Stimulated activated CD4-positive, alpha-beta T cell treated with anti-CD3 and anti-CD28 coated beads, Interleukin-4, amount 100 ng/mL, for 1 hour (primary cell): ENCODE results near the gene CCR5AS.

Experiments used
- DNase-seq: peaks from one replicate; pipeline ENCODE4 v3.0.0-alpha.2; 2020

Gene CCR5AS

DNA sequence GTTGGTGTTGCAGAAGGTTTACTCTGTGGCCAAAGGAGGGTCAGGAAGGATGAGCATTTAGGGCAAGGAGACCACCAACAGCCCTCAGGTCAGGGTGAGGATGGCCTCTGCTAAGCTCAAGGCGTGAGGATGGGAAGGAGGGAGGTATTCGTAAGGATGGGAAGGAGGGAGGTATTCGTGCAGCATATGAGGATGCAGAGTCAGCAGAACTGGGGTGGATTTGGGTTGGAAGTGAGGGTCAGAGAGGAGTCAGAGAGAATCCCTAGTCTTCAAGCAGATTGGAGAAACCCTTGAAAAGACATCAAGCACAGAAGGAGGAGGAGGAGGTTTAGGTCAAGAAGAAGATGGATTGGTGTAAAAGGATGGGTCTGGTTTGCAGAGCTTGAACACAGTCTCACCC is 32.1 kb downstream of the CCR5AS start:
- DNase-seq, result no peak

DNA sequence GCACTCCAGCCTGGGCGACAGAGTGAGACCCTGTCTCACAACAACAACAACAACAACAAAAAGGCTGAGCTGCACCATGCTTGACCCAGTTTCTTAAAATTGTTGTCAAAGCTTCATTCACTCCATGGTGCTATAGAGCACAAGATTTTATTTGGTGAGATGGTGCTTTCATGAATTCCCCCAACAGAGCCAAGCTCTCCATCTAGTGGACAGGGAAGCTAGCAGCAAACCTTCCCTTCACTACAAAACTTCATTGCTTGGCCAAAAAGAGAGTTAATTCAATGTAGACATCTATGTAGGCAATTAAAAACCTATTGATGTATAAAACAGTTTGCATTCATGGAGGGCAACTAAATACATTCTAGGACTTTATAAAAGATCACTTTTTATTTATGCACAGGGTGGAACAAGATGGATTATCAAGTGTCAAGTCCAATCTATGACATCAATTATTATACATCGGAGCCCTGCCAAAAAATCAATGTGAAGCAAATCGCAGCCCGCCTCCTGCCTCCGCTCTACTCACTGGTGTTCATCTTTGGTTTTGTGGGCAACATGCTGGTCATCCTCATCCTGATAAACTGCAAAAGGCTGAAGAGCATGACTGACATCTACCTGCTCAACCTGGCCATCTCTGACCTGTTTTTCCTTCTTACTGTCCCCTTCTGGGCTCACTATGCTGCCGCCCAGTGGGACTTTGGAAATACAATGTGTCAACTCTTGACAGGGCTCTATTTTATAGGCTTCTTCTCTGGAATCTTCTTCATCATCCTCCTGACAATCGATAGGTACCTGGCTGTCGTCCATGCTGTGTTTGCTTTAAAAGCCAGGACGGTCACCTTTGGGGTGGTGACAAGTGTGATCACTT is 34.1 kb downstream of the CCR5AS start:
- no peak for DNase-seq

DNA sequence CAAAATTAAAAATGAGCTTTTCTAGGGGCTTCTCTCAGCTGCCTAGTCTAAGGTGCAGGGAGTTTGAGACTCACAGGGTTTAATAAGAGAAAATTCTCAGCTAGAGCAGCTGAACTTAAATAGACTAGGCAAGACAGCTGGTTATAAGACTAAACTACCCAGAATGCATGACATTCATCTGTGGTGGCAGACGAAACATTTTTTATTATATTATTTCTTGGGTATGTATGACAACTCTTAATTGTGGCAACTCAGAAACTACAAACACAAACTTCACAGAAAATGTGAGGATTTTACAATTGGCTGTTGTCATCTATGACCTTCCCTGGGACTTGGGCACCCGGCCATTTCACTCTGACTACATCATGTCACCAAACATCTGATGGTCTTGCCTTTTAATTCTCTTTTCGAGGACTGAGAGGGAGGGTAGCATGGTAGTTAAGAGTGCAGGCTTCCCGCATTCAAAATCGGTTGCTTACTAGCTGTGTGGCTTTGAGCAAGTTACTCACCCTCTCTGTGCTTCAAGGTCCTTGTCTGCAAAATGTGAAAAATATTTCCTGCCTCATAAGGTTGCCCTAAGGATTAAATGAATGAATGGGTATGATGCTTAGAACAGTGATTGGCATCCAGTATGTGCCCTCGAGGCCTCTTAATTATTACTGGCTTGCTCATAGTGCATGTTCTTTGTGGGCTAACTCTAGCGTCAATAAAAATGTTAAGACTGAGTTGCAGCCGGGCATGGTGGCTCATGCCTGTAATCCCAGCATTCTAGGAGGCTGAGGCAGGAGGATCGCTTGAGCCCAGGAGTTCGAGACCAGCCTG is 35.1 kb downstream of the CCR5AS start:
- DNase-seq, result no peak

DNA sequence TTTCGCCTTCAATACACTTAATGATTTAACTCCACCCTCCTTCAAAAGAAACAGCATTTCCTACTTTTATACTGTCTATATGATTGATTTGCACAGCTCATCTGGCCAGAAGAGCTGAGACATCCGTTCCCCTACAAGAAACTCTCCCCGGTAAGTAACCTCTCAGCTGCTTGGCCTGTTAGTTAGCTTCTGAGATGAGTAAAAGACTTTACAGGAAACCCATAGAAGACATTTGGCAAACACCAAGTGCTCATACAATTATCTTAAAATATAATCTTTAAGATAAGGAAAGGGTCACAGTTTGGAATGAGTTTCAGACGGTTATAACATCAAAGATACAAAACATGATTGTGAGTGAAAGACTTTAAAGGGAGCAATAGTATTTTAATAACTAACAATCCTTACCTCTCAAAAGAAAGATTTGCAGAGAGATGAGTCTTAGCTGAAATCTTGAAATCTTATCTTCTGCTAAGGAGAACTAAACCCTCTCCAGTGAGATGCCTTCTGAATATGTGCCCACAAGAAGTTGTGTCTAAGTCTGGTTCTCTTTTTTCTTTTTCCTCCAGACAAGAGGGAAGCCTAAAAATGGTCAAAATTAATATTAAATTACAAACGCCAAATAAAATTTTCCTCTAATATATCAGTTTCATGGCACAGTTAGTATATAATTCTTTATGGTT is 35.9 kb downstream of the CCR5AS start, which contains the start of gene CCR5:
Gene CCR5, plus strand, starts transcription at position 108 of the 680 bp plus-strand sequence. CDS start 1,957 bp downstream, outside the sequence.
- DNase-seq, result no peak

DNA sequence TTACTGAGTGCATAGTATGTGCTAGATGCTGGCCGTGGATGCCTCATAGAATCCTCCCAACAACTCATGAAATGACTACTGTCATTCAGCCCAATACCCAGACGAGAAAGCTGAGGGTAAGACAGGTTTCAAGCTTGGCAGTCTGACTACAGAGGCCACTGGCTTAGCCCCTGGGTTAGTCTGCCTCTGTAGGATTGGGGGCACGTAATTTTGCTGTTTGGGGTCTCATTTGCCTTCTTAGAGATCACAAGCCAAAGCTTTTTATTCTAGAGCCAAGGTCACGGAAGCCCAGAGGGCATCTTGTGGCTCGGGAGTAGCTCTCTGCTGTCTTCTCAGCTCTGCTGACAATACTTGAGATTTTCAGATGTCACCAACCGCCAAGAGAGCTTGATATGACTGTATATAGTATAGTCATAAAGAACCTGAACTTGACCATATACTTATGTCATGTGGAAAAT is 37.2 kb downstream of the CCR5AS start:
- no peak for DNase-seq

- no peak for DNase-seq
Measured at GRCh38 chr3:46369151-46369550, 37.7 kb downstream of the CCR5AS start.

DNA sequence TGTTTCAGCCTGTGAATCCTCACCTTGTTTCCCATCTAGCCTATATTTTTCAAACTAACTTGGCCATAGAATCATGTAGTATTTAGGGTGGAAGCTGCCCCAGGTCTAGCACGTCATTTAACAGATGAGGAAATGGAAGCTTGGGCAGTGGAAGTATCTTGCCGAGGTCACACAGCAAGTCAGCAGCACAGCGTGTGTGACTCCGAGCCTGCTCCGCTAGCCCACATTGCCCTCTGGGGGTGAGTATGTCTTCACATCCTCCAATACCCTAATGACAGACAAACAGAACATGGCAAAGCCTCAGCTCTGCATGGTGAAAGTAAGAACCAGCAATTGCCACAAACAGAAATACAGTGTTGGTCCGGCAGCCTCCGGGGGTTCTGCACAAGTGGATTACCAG is 38.3 kb downstream of the CCR5AS start:
- peak; percentile 48 for DNase-seq

GRCh38 chr3:46367811-46368210 is 39.1 kb downstream of the CCR5AS start:
- no peak for DNase-seq

GRCh38 chr3:46365737-46366524 is 40.9 kb downstream of the CCR5AS start:
- DNase-seq, result no peak

DNA sequence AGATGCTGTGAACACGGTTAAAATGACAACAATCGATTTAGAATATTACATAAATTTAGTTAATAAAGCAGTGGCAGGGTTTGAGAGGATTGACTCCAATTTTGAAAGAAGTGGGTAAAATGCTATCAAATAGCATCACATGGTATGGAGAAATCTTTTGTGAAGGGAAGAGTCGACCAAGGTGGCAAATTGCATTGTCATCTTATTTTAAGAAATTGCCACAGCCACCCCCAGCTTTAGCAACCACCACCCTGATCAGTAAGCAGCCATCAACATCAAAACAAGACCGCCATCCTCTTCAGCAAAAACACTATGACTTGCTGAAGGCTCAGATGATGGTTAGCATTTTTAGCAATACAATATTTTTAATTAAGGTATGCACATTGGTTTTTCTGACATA is 41.8 kb downstream of the CCR5AS start:
- no peak for DNase-seq

- DNase-seq, result no peak
Measured at GRCh38 chr3:46361408-46362283, 45.2 kb downstream of the CCR5AS start.

DNA sequence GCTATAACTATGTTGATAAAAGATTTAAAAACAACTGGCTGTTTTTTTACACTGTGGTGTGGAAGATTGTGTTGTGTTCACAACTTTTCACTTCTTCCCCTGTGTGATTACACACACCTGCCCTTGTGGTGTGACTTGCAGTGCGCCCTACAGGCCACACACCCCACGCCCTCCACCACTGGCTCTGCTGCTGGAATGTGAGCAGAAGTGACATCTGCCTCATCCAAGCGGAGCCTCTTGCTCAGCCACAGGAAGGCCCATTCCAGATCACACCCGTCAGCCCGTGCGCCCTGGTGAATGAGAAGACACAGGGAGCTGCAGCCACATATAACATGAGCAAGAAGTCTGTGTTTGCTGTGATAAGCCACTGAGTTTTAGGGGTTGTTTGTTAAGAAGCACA is 46.0 kb downstream of the CCR5AS start:
- DNase-seq, result no peak

- DNase-seq, result no peak
Measured at GRCh38 chr3:46359733-46360493, 47.0 kb downstream of the CCR5AS start.

- no peak for DNase-seq
Measured at GRCh38 chr3:46358466-46358865, 48.4 kb downstream of the CCR5AS start.

GRCh38 chr3:46356909-46357308 is 50.0 kb downstream of the CCR5AS start:
- no peak for DNase-seq

- no peak for DNase-seq
Measured at GRCh38 chr3:46356276-46356675, 50.6 kb downstream of the CCR5AS start.

- DNase-seq, result no peak
Measured at GRCh38 chr3:46354984-46355383, 51.9 kb downstream of the CCR5AS start.

DNA sequence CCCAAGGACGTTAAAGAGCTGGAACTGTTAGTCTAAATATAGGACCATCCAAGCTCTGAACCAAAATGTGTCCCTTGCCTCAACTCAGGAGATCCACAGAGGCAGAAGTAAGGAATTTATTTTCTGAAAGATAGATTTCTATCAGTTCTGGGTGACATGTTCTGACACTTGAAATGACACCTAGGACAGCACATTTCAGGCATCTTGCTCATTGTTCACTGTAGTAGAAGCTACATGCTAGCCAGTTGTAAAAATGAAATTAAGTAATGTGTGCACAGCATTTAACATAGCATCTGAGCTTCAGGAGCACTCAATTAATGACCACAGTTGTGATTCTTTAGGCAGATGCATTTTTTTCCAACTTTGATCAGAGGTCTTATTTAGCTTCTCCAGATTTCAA is 52.4 kb downstream of the CCR5AS start:
- no peak for DNase-seq

- DNase-seq, result peak; percentile 14
Measured at GRCh38 chr3:46353647-46354410, 53.0 kb downstream of the CCR5AS start, which contains the start of gene CCR2. Gene CCR2, plus strand, starts transcription at chr3:46354111. Its CDS starts 3,417 bp downstream, at chr3:46357528.

DNA sequence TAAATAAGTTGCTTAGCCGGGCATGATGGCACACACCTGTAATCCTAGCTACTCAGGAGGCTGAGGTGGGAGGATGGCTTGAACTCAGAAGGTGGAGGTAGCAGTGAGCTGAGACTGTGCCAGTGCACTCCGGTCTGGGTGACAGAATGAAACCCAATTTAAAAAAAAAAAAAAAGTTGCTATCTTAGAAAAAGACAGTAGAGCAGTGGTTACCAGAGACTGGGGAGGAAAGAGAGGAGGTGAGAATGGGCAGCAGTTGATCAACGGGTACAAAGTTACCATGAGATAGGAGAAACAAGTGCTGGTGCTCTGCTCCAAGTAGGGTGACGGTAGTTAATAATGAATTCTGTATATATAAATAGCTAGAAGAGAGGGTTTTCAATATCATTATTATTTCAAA is 53.8 kb downstream of the CCR5AS start:
- DNase-seq, result no peak
